Activated CD8-positive, alpha-beta T cell treated with anti-CD3 and anti-CD28 coated beads, Interleukin-2, amount 10 ng/mL, durations not matched to agents 7 days and 5 days (primary cell): ENCODE results near the gene PLIN5. TPM values are rescaled to one million over a fixed set of nuclear protein-coding genes. Genes with fewer than 3 reads are reported as not detected.

Source experiments
- ATAC-seq: fragments of 150-1000 bp; cut with Tn5 transposase; one replicate; pipeline ENCODE4 v1.10.0; 2021; ENCODE audit warnings: moderate library complexity
- CTCF ChIA-PET: fragments of 350-600 bp; sonication (Branson Sonifier 250); formaldehyde crosslinking; loops from one replicate; lab custom pipeline; 2021; ENCODE audit warnings: antibody characterized with exemption; lab: Charles Lee
- POLR2A ChIA-PET: fragments of 350-600 bp; sonication (Branson Sonifier 250); formaldehyde crosslinking; loops from one replicate; lab custom pipeline; 2021; ENCODE audit warnings: antibody characterized with exemption; lab: Charles Lee
- DNase-seq: peaks from one replicate; pipeline ENCODE4 v3.0.0-alpha.2; 2020
- H3K27ac Mint-ChIP-seq: one replicate; pipeline ENCODE4 v1.8.0; 2021; ENCODE audit warnings: mild to moderate bottlenecking, mixed read lengths
- H3K27me3 Mint-ChIP-seq: one replicate; pipeline ENCODE4 v1.8.0; 2021; ENCODE audit warnings: low read depth, mixed read lengths
- H3K36me3 Mint-ChIP-seq: one replicate; pipeline ENCODE4 v1.8.0; 2021; ENCODE audit warnings: low read depth, mixed read lengths
- H3K4me1 Mint-ChIP-seq: one replicate; pipeline ENCODE4 v1.8.0; 2021; ENCODE audit warnings: low read depth, mixed read lengths
- H3K4me3 Mint-ChIP-seq: one replicate; pipeline ENCODE4 v1.8.0; 2021; ENCODE audit warnings: mild to moderate bottlenecking, mixed read lengths
- H3K9me3 Mint-ChIP-seq: one replicate; pipeline ENCODE4 v1.8.0; 2022; ENCODE audit warnings: mixed read lengths; ENCODE audit not compliant: insufficient read depth
- total RNA-seq, 2 experiments: library from RNA; stranded (reverse); gene quantifications; one replicate each; pipeline ENCODE4 v1.2.3, GENCODE V29; 2021

The PLIN5 gene
- total RNA-seq, 2 experiments from 2014 or later, result not detected

DNA sequence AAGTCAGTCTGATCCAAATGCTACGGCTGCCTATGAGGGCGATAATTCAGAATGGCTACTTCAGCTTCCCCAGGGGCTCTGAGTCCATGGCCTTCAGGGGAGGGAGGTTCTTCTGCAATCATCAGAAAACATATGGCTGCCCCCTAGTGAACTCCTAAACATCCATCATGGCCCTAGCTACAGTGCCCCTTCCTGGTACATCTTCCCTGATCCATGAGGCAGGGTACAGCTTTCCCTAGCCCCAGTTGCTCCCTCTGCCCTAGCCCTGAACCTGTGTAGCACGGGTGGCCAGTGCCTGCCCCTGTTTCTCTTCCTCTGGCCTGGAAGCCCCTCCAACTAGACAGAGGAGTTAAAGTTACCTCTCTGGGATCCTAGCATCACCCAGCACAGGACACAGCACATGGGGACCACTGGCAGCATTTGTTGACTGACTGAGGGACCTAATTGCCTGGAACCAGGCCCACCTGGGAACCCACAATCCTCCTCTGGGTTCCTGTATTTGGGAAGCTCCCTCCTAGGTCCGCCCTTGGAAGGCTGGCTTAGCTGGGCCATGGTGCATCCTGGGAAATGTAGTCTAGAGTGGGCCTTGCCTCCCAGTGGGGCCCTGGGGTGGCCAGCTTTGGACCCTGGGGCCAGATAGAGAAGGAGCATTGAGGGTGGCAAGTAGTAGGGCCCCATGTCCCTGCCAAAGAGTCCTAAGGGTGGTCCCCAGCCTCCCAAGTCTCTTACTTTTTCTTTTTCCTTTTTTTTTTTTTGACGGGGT, 42.2 kb upstream of the PLIN5 start:
- CTCF ChIA-PET, result interaction anchor here (1.0 to 5.8 kb wide), 7 partner anchors 10 to 60 kb away, joined by 3 to 64 read pairs (median 5); partner anchors contain the start of gene SEMA6B
- H3K27ac Mint-ChIP-seq, result no peak overlapping the region
- no peak for DNase-seq
- no peaks in the 10 kb centered on the region for H3K9me3 Mint-ChIP-seq
- POLR2A ChIA-PET, result no interaction called here
- H3K27me3 Mint-ChIP-seq, result peaks cover 35% of the 10 kb centered on the region
- ATAC-seq, result no peak
- H3K36me3 Mint-ChIP-seq, result no peaks in the 10 kb centered on the region
- H3K4me3 Mint-ChIP-seq, result no peak overlapping the region
- H3K4me1 Mint-ChIP-seq, result peaks cover 6% of the 10 kb centered on the region

DNA sequence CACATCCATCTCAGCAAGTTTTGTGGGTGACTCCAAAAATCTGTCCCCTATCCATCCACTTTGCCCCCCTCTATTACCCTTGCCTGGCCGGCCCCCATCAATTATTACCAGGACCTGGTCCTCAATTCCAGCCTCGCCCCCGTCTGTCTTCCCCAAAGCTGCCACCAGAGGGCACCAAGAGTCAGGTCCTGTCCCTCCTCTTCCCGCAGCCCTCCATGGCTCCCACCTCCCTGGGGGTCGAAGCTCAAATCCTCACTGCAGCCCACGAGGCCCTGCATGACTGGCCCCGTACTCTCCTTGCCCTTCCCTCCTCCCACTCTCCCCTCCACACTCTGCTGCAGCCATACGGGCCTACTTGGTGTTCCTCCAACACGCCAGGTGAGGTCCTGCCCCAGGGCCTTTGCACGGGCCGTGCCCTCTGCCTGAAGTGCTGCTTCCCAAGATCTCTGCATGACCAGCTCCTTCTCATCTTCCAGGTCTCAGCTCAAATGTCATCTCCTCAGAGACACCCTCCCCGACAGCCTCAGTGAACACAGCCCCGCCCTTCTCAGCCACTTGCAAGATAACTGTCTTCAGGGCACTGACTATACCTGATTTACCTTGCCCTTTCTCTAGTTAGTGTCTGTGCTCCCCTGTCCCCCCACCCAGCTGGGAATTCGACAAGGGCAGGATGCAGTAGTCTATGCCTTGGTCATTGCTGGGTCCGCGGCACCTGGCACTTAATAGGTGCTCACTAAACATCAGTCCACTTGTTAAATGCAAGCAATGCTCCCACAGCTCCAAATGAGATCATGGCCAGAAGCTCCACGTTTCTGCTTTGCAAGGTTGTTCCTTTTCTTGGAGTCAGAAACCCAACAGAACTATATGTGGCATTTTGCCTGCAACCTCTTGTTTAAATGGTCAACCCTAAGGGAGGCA, 41.3 kb upstream of the PLIN5 start:
- Mint-ChIP-seq H3K4me3 (no peak overlapping the region), H3K4me1 (peaks cover 3% of the 10 kb centered on the region), H3K9me3 (no peaks in the 10 kb centered on the region), H3K27ac (no peak overlapping the region), H3K27me3 (peaks cover 31% of the 10 kb centered on the region), H3K36me3 (no peaks in the 10 kb centered on the region)
- ChIA-PET POLR2A (no interaction called here), CTCF (interaction anchor here (0.7 to 5.8 kb wide), 9 partner anchors 9 to 64 kb away, joined by 3 to 64 read pairs (median 5); partner anchors contain the start of gene SEMA6B)
- DNase-seq, result peak; percentile 77
- ATAC-seq, result peak; percentile 56

DNA sequence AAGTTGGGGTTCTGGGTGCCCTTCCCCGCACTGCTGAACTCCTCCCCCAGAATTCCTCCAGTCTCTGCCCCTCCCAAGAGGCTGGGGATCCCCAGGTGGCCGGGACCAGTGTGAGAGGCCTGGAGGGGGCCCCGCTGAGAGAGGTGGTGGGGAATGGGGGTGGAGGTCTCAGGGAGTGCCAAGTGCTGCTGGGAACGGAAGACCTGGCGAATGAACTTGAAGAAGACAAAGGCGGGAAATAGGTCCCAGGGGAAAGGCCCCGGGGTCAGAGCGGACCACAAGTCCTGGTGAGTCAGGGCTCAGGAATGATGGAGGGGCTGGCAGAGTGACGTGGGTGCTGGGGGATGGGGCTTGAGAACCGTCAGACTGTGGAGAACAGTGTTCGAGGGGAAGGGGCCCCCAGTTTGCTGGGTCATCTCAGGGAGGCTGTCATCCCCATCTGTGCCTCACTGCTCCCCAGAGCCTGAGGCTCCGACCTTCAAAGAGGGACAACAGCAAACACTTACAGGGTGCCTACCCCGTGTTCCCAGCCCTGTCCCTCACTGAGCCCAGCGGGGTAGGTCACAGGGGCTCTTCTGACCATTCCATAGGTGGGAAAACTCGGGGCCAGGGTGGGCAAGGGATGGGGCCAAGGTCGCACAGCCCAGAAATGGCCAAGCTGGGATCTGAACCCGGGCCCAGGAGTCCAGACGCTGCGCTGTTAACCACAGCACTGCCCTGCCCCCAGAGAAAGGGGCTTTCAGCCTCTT, 40.4 kb upstream of the PLIN5 start:
- no peaks in the 10 kb centered on the region for H3K4me1 Mint-ChIP-seq
- ATAC-seq (no peak), DNase-seq (no peak)
- H3K27ac Mint-ChIP-seq, result no peak overlapping the region
- ChIA-PET POLR2A (no interaction called here), CTCF (interaction anchor here (0.7 to 5.8 kb wide), 6 partner anchors 8 to 65 kb away, joined by 3 to 64 read pairs (median 10); partner anchors contain the start of gene SEMA6B)
- no peak overlapping the region for H3K4me3 Mint-ChIP-seq
- no peaks in the 10 kb centered on the region for H3K9me3 Mint-ChIP-seq
- no peaks in the 10 kb centered on the region for H3K36me3 Mint-ChIP-seq
- H3K27me3 Mint-ChIP-seq, result peaks cover 28% of the 10 kb centered on the region

DNA sequence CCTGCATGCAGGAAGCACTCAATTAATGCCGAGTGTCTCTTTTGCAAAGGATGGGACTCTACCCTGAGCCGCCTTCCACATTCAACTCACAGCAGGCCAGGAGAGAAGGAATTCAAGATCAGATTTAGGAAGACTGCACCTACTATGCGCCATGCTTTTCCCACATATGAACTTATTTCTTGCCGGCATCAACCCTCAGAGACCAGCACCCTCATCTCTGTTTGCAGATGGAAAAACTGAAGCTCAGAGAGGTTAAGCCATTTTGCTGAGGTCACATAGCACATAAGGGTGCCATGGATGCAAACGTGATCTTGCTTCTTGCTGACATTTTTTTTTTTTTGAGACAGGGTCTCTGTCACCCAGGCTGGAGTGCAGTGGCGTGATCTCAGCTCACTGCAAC, 38.7 kb upstream of the PLIN5 start:
- no peaks in the 10 kb centered on the region for H3K4me1 Mint-ChIP-seq
- H3K9me3 Mint-ChIP-seq, result no peaks in the 10 kb centered on the region
- POLR2A ChIA-PET, result no interaction called here
- H3K36me3 Mint-ChIP-seq, result no peaks in the 10 kb centered on the region
- no peak for ATAC-seq
- peaks cover 17% of the 10 kb centered on the region for H3K27me3 Mint-ChIP-seq
- no peak for DNase-seq
- CTCF ChIA-PET, result interaction anchor here (5.8 kb wide), 1 partner anchor 63 kb away, joined by 64 read pairs; no protein-coding TSS in a partner anchor
- H3K27ac Mint-ChIP-seq, result no peak overlapping the region
- no peak overlapping the region for H3K4me3 Mint-ChIP-seq

DNA sequence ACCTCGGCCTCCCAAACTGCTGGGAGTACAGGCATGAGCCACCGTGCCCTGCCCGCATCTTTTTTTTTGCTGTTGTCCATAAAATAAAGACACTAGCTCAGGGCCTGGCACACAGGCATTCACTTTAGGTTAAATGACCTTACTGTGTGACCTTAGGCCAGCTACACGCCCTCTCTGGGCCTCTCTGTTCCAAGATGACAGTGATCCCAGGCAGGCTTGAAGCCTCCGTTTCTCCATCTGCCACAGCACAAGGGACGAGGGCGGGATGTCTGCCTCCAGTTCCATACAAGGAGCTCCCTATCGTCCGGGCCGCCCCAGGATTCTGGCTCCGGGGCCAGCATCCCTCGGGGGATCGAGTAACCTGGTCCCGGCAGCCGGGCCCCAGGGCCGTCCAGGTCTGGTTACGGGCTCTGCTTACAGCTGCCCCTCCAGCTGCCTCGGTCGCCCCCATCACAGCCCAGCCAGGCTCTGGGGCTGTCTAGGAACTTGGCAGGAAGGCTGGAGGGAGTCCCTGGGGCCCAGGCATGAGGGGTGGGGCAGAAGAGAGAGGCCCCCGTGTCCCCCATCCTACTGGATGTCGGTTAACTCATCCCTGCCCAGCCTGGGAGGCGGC, 36.4 kb upstream of the PLIN5 start:
- Mint-ChIP-seq H3K4me3 (no peak overlapping the region), H3K27me3 (peaks cover 12% of the 10 kb centered on the region), H3K4me1 (no peaks in the 10 kb centered on the region), H3K9me3 (no peaks in the 10 kb centered on the region), H3K27ac (no peak overlapping the region), H3K36me3 (no peaks in the 10 kb centered on the region)
- ATAC-seq, result no peak
- ChIA-PET CTCF (interaction anchor here (1.3 to 7.3 kb wide), 4 partner anchors 9 to 65 kb away, joined by 3 to 71 read pairs (median 28); no protein-coding TSS in a partner anchor), POLR2A (interaction anchor here (0.9 kb wide), 1 partner anchor 23 kb away, joined by 3 read pairs; no protein-coding TSS in a partner anchor)
- DNase-seq, result no peak

DNA sequence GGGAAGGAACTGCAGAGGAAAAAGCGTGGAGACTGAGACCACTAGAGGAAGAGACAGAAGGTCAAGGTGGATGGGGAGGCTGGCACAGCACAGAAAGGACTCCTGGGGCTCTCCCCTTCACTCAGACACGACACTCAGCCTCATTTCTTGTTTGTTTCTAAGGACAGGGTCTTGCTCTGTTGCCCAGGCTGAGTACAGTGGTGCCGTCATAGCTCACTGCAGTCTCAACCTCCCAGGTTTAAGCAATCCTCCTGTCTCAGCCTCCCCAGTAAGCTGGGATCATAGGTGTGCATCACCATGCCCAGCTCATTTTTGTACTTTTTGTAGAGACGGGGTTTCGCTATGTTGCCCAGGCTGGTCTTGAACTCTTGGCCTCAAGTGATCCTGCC, 35.9 kb upstream of the PLIN5 start:
- no peak for DNase-seq
- no peaks in the 10 kb centered on the region for H3K4me1 Mint-ChIP-seq
- no peaks in the 10 kb centered on the region for H3K36me3 Mint-ChIP-seq
- ATAC-seq, result no peak
- POLR2A ChIA-PET, result interaction anchor here (0.9 kb wide), 1 partner anchor 23 kb away, joined by 3 read pairs; no protein-coding TSS in a partner anchor
- CTCF ChIA-PET, result interaction anchor here (1.3 to 7.3 kb wide), 4 partner anchors 9 to 66 kb away, joined by 3 to 71 read pairs (median 28); no protein-coding TSS in a partner anchor
- no peak overlapping the region for H3K27ac Mint-ChIP-seq
- no peak overlapping the region for H3K4me3 Mint-ChIP-seq
- H3K27me3 Mint-ChIP-seq, result peaks cover 7% of the 10 kb centered on the region
- no peaks in the 10 kb centered on the region for H3K9me3 Mint-ChIP-seq

DNA sequence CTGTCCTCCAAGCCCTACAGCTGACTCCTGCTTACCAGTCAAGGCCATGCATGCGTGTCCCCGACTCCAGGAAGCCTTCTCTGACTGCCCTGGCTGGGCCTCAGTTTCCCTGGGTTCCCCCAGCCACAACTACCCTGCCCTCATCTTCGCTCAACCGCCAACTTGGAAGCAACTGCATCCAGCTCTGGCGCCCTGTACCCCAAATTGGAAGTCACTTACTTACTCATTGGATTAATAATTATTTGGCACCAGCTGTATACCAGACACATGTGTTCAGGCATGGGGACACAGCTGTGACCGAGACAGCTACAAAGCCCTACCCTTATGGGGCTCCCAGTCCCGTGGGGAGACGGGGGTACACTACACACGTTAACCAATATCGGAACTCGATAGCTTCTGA, 35.4 kb upstream of the PLIN5 start:
- no peak overlapping the region for H3K27ac Mint-ChIP-seq
- DNase-seq (no peak), ATAC-seq (no peak)
- H3K36me3 Mint-ChIP-seq, result no peaks in the 10 kb centered on the region
- peaks cover 5% of the 10 kb centered on the region for H3K27me3 Mint-ChIP-seq
- H3K4me3 Mint-ChIP-seq, result no peak overlapping the region
- H3K4me1 Mint-ChIP-seq, result no peaks in the 10 kb centered on the region
- POLR2A ChIA-PET, result no interaction called here
- CTCF ChIA-PET, result interaction anchor here (1.3 to 7.3 kb wide), 4 partner anchors 10 to 66 kb away, joined by 3 to 71 read pairs (median 28); no protein-coding TSS in a partner anchor
- no peaks in the 10 kb centered on the region for H3K9me3 Mint-ChIP-seq

DNA sequence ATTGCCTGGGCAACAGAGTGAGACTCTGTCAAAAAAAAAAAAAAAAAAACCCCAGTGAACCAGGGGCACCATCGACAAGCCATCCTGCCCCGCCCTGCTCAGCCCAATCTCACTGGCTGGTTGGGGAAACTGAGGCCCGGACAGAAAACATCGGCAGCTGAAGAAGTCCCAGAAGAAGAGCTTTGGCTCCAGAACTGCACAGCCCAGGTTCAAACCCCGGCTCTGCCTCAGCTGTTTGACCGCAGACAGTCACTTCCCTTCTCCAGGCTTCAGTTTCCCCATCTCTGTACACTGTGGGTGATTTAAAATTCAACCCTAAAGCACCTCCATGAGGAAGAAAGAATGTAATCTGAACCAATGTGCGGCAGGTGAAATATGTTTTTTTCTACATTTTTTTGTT, 33.9 kb upstream of the PLIN5 start:
- no peak for DNase-seq
- no peak overlapping the region for H3K4me3 Mint-ChIP-seq
- POLR2A ChIA-PET, result no interaction called here
- H3K4me1 Mint-ChIP-seq, result no peaks in the 10 kb centered on the region
- no peak overlapping the region for H3K27ac Mint-ChIP-seq
- CTCF ChIA-PET, result interaction anchor here (1.2 to 7.3 kb wide), 5 partner anchors 8 to 68 kb away, joined by 3 to 71 read pairs (median 17); partner anchors contain the start of gene SEMA6B
- H3K36me3 Mint-ChIP-seq, result no peaks in the 10 kb centered on the region
- H3K9me3 Mint-ChIP-seq, result no peaks in the 10 kb centered on the region
- peaks cover 4% of the 10 kb centered on the region for H3K27me3 Mint-ChIP-seq
- no peak for ATAC-seq

DNA sequence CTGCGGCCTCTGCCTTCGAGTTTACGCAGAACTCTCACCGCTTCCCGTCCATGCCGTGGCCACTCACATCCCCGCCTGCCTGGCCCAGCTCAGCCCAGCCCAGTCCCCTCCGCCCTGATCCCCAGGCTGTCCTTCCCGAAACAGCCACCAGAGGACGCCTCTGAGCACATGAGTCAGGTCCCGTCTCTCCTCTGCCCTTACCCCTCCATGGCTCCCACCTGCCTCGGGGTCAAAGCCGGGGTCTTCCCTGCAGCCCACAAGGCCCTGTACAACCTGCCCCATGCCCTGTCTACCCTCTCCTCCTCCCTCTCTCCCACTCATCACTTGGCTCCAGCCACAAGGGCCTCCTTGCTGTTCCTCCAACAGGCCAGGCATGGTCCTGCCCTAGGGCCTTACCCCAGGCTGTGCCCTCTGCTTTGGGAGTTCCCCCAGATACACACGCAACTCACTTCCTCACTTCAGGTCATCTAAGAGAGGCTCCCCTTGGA, 32.6 kb upstream of the PLIN5 start:
- ChIA-PET CTCF (interaction anchor here (0.8 to 7.3 kb wide), 8 partner anchors 9 to 69 kb away, joined by 3 to 71 read pairs (median 4); no protein-coding TSS in a partner anchor), POLR2A (interaction anchor here (0.6 kb wide), 1 partner anchor 42 kb away, joined by 3 read pairs; no protein-coding TSS in a partner anchor)
- H3K27ac Mint-ChIP-seq, result no peak overlapping the region
- H3K4me3 Mint-ChIP-seq, result no peak overlapping the region
- ATAC-seq (peak; percentile 65), DNase-seq (peak; percentile 68)
- no peaks in the 10 kb centered on the region for H3K9me3 Mint-ChIP-seq
- H3K27me3 Mint-ChIP-seq, result no peaks in the 10 kb centered on the region
- no peaks in the 10 kb centered on the region for H3K36me3 Mint-ChIP-seq
- no peaks in the 10 kb centered on the region for H3K4me1 Mint-ChIP-seq

DNA sequence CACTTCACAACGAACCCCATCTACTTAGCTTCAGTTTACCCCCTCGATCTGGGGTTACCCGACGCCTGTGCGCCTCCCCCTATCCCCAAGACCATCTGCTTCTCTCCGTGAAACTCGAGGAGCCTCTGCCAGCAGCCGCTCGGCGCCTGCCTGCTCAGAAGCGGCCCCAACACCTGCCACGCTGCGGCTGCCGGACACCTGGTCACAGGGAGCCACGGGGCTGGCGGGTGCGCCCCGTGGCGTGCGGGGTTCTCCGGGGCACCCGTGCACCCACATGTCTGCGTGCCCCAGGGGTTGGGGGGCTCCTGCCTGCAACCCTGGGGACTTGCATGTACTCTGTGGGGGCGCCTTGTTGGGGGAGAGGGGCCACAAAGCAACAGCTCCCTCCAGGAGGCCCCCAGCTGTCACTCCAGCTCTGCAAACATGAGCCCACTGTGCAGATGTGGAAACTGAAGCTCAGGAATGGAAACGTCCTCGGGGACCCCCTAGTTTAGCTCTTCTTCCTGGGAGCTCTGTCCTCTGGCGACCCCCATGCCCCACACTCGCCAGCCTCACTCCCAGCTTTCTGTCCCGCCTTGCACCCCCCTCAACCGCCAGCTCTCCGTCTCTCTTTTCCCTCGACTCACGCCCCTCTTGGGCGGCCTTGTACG, 31.5 kb upstream of the PLIN5 start:
- H3K4me1 Mint-ChIP-seq, result no peaks in the 10 kb centered on the region
- DNase-seq (no peak), ATAC-seq (no peak)
- no peaks in the 10 kb centered on the region for H3K9me3 Mint-ChIP-seq
- no peaks in the 10 kb centered on the region for H3K27me3 Mint-ChIP-seq
- no peak overlapping the region for H3K27ac Mint-ChIP-seq
- no peaks in the 10 kb centered on the region for H3K36me3 Mint-ChIP-seq
- CTCF ChIA-PET, result interaction anchor here (0.8 to 7.3 kb wide), 7 partner anchors 10 to 70 kb away, joined by 3 to 71 read pairs (median 4); no protein-coding TSS in a partner anchor
- H3K4me3 Mint-ChIP-seq, result no peak overlapping the region
- POLR2A ChIA-PET, result no interaction called here
